GM13976 (cell line): Measurements from ENCODE around the gene FOXP1.

ENCODE experiments used
- DNase-seq: peaks from one replicate; pipeline ENCODE4 v3.0.0; 2012; ENCODE audit warnings: low spot score
- CTCF ChIP-seq: IDR thresholded peaks from 2 replicates; pipeline ENCODE4 v1.5.1; 2012; ENCODE audit warnings: borderline replicate concordance, mild to moderate bottlenecking; ENCODE audit not compliant: insufficient read depth; ENCODE audit errors: extremely low read depth, missing control alignments, control extremely low read depth
- in situ Hi-C: fragments of 300-500 bp; cut with MboI; formaldehyde crosslinking; loops from one replicate; pipeline ENCODE4 v1.12.0; 2022; ENCODE audit warnings: low sequenced_read_pairs, mixed read lengths, inconsistent platforms; ENCODE audit not compliant: unreplicated experiment

FOXP1 gene

GRCh38 chr3:71476950-71477349 is 106.6 kb downstream of the FOXP1 start:
- TF ChIP-seq CTCF = no peak
- in situ Hi-C loops = no loop called here

GRCh38 chr3:71469138-71469435 is 114.4 kb downstream of the FOXP1 start:
- no peak for DNase-seq
- in situ Hi-C loops = no loop called here
- TF ChIP-seq CTCF = no peak

More at GRCh38 chr3:71476950-71477349, 106.6 kb downstream of the FOXP1 start:
- no peak for DNase-seq

- DNase-seq = no peak
- in situ Hi-C loops = no loop called here
These were observed 115.0 kb downstream of the FOXP1 start for GRCh38 chr3:71468311-71469137.

GRCh38 chr3:71466483-71466882 is 117.0 kb downstream of the FOXP1 start:
- DNase-seq = no peak
- in situ Hi-C loops = no loop called here
- no peak for TF ChIP-seq CTCF

More at GRCh38 chr3:71468311-71469137, 115.0 kb downstream of the FOXP1 start:
- no peak for TF ChIP-seq CTCF

GRCh38 chr3:71465371-71466036 is 118.0 kb downstream of the FOXP1 start:
- in situ Hi-C loops = no loop called here
- no peak for DNase-seq
- no peak for TF ChIP-seq CTCF

GRCh38 chr3:71464613-71465012 is 118.9 kb downstream of the FOXP1 start:
- no peak for TF ChIP-seq CTCF
- no peak for DNase-seq
- in situ Hi-C loops = no loop called here
